Measurements from ENCODE around the gene SSU72.
"Not testable (repeated sequence)": the region's sequence is repeated elsewhere in the genome, so short reads cannot be mapped to it uniquely, and the experiment has no call there.

DNA sequence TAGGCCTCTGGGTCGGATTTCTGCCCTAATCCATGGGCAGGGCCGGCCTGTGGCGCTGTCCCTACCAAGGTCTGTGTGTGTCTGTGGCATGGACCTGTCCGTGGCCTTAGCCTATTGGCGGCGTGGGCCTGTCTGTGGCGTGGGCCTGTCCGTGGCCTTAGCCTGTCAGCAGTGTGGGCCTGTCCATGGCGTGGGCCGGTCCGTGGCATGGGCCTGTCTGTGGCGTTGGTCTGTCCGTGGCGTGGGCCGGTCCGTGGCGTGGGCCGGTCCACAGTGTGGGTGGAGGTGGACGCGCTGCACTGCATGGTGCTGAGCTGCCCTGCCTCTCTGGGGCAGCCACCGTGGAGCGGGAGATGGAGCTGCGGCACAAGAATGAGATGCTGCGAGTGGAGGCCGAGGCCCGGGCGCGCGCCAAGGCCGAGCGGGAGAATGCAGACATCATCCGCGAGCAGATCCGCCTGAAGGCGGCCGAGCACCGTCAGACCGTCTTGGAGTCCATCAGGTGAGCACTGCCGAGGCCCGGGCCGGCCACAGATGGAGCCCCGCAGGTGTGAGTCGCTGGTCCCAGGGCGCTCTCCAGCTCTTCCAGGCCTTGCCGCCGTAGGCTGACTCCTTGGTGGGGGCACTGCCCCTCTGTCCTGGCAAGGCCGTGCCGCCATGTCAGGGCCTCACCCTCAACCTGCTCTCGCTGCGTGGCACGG lies 54.7 kb downstream of the SSU72 start:
- not testable (repeated sequence) for TF ChIP-seq POLR2A (IDR thresholded peaks at IDR 0.05)
- TF ChIP-seq, protein P1, sequence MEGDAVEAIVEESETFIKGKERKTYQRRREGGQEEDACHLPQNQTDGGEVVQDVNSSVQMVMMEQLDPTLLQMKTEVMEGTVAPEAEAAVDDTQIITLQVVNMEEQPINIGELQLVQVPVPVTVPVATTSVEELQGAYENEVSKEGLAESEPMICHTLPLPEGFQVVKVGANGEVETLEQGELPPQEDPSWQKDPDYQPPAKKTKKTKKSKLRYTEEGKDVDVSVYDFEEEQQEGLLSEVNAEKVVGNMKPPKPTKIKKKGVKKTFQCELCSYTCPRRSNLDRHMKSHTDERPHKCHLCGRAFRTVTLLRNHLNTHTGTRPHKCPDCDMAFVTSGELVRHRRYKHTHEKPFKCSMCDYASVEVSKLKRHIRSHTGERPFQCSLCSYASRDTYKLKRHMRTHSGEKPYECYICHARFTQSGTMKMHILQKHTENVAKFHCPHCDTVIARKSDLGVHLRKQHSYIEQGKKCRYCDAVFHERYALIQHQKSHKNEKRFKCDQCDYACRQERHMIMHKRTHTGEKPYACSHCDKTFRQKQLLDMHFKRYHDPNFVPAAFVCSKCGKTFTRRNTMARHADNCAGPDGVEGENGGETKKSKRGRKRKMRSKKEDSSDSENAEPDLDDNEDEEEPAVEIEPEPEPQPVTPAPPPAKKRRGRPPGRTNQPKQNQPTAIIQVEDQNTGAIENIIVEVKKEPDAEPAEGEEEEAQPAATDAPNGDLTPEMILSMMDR (IDR thresholded peaks at IDR 0.05), result not testable (repeated sequence)

All from uterus (tissue), 2 donors.